GM10248 (cell line): ENCODE measurements around the gene UGT2B17.

Experiments
- CTCF ChIA-PET: fragments of 300-600 bp; sonication (Branson Sonifier 250); formaldehyde crosslinking; extraction: SDS; loops from one replicate; lab custom pipeline; 2021; ENCODE audit warnings: antibody characterized with exemption; lab: Yijun Ruan, JAX
- POLR2A ChIA-PET: fragments of 350-650 bp; sonication (Branson Sonifier 250); formaldehyde crosslinking; extraction: SDS; loops from one replicate; lab custom pipeline; 2020; ENCODE audit warnings: antibody characterized with exemption; lab: Yijun Ruan, JAX
- DNase-seq: peaks from one replicate; pipeline ENCODE4 v3.0.0; 2012; ENCODE audit errors: extremely low spot score
- CTCF ChIP-seq: IDR thresholded peaks from 2 replicates; pipeline ENCODE4 v1.5.1; 2012; ENCODE audit warnings: mild to moderate bottlenecking, low read depth; ENCODE audit errors: extremely low read depth, missing control alignments, control extremely low read depth

Gene UGT2B17

GRCh38 chr4:68498413-68499007, 77.6 kb downstream of the UGT2B17 start:
- TF ChIP-seq CTCF, result peak; percentile 86
- POLR2A ChIA-PET, result no interaction called here
- DNase-seq, result peak; percentile 33
- CTCF ChIA-PET, result interaction anchor here (0.7 to 3.6 kb wide), 21 partner anchors 10 to 673 kb away, joined by 3 to 16 read pairs (median 4); partner anchors contain the start of gene UGT2B15

GRCh38 chr4:68494688-68495087, 81.4 kb downstream of the UGT2B17 start:
- CTCF ChIA-PET, result interaction anchor here (1.4 kb wide), 1 partner anchor 8 kb away, joined by 3 read pairs; no protein-coding TSS in a partner anchor
- DNase-seq, result no peak
- POLR2A ChIA-PET, result no interaction called here
- no peak for TF ChIP-seq CTCF

GRCh38 chr4:68490826-68491457, 85.2 kb downstream of the UGT2B17 start:
- POLR2A ChIA-PET, result no interaction called here
- no peak for DNase-seq
- CTCF ChIA-PET, result no interaction called here
- no peak for TF ChIP-seq CTCF

- TF ChIP-seq CTCF, result no peak
- DNase-seq, result no peak
- CTCF ChIA-PET, result interaction anchor here (1.1 to 3.1 kb wide), 2 partner anchors 9 to 413 kb away, joined by 3 to 11 read pairs; no protein-coding TSS in a partner anchor
- POLR2A ChIA-PET, result no interaction called here
These were observed 86.8 kb downstream of the UGT2B17 start for GRCh38 chr4:68489338-68489737.
